ENCODE measurements around the gene PPP2R1A.
"Not testable (repeated sequence)": the region's sequence is repeated elsewhere in the genome, so short reads cannot be mapped to it uniquely, and the experiment has no call there.

PPP2R1A gene

DNA sequence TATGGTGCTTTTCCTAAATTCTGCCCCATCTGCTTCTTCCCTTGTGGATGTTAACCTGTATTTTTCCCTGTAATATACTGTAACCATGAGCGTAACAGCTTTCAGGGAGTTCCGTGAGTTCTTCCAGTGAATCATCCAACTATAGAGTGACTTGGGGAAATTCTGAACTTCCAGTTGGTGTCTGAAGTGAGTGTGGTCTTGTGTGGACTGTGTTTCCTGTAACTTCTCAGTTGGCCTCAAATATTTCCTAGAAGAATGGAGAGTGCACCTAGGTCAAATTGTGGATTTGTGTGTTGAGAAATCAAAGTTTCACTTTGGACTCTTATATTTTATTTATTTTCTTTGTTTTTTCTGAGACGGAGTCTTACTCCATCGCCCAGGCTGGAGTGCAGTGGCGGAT, 68.6 kb downstream of the PPP2R1A start:
- no peak overlapping the region for H3K4me3 ChIP-seq (ENCODE audit: low read depth in 1 of 2, low read length in 2 of 2)
- no peak overlapping the region for H3K27ac ChIP-seq (ENCODE audit: low read length)
- H3K36me3 ChIP-seq (ENCODE audit: control insufficient read depth in 1 of 2, insufficient read depth in 2 of 2, low read length in 2 of 2), result no peaks in the 10 kb centered on the region
- no peaks in the 10 kb centered on the region for H3K9me3 ChIP-seq (ENCODE audit: control insufficient read depth in 1 of 2, low read length in 2 of 2)
- H3K4me1 ChIP-seq (ENCODE audit: control insufficient read depth in 1 of 2, insufficient read depth in 2 of 2, low read length in 2 of 2), result no peaks in the 10 kb centered on the region
- no peaks in the 10 kb centered on the region for H3K27me3 ChIP-seq (ENCODE audit: low read depth, low read length)

DNA sequence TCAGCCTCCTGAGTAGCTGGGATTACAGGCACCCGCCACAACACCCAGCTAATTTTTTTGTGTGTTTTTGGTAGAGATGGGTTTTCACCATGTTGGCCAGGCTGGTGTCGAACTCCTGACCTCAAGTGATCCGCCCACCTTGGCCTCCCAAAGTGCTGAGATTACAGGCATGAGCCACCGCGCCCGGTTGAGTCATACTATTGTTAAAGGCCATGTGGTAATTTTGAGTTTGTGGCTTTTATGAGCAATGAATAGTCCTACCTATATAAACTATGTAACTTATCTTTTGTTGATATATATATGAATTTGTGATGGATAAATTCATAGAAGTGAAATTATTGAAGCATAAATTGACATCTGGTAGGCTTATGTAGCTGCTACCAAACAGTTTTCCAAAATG, 75.7 kb downstream of the PPP2R1A start:
- H3K4me3 ChIP-seq (ENCODE audit: low read depth in 1 of 2, low read length in 2 of 2); H3K4me1 ChIP-seq (ENCODE audit: control insufficient read depth in 1 of 2, insufficient read depth in 2 of 2, low read length in 2 of 2); H3K27me3 ChIP-seq (ENCODE audit: low read depth, low read length); H3K9me3 ChIP-seq (ENCODE audit: control insufficient read depth in 1 of 2, low read length in 2 of 2); H3K27ac ChIP-seq (ENCODE audit: low read length); H3K36me3 ChIP-seq (ENCODE audit: control insufficient read depth in 1 of 2, insufficient read depth in 2 of 2, low read length in 2 of 2): not testable (repeated sequence)

DNA sequence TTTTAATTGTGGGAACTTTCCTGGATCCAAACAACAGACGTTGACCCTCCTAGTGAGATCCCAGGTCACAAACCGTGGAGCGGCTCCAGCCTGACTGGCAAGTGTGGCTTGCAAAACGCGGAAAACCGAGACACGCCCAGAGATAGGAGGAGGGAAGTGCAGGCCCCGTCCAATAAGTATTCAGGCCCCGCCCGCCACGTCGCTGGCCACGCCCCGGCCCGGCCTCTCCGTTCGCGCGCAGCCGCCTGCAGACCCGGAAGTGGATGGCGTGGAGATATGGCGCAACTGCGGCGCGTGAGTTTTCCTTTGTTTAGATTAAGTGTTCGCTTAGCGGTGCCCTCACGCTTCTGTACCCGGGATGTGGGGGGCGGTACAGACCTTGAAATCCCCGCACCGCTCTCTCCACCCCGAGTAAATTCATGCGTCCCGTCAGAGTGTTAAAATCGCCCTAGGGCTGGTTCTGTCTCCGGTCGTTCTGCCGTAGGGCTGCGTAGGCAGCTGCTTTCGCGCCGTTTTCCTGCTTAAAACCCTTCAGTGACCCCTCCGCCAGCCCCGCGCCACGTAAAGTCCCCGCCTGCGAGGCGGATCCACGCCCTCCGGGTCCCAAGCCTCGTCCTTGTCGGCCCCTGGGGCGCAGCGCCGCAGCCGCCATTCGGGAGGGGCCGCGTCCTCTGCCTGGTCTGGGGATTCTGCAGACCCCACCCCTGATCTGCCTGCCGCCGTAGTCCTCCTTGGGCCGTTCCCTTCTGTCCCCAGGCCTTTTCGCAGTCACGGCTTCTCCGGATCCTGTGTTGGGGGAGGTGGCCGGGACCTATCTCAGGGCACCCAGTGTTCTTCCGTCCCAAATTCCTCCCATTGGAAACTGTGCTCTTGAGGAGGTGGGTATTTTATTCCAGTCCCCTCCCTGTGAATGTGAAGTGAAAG, 79.7 kb downstream of the PPP2R1A start, which contains the start of gene ZNF766:
Gene ZNF766 (plus strand): TSS at position 250 of the 924 bp plus-strand sequence. CDS start 27 bp downstream, at position 277.
- Histone ChIP-seq H3K9me3 (ENCODE audit: control insufficient read depth in 1 of 2, low read length in 2 of 2) (no peaks in the 10 kb centered on the region), H3K4me1 (ENCODE audit: control insufficient read depth in 1 of 2, insufficient read depth in 2 of 2, low read length in 2 of 2) (peaks cover 0 to 25% of the 10 kb centered on the region in 2 donors), H3K36me3 (ENCODE audit: control insufficient read depth in 1 of 2, insufficient read depth in 2 of 2, low read length in 2 of 2) (peaks cover 0 to 13% of the 10 kb centered on the region in 2 donors), H3K27me3 (ENCODE audit: low read depth, low read length) (no peaks in the 10 kb centered on the region), H3K4me3 (ENCODE audit: low read depth in 1 of 2, low read length in 2 of 2) (peak within 1 kb of the TSS; percentile 96 to 98), H3K27ac (ENCODE audit: low read length) (peak within 1 kb of the TSS; percentile 97)

DNA sequence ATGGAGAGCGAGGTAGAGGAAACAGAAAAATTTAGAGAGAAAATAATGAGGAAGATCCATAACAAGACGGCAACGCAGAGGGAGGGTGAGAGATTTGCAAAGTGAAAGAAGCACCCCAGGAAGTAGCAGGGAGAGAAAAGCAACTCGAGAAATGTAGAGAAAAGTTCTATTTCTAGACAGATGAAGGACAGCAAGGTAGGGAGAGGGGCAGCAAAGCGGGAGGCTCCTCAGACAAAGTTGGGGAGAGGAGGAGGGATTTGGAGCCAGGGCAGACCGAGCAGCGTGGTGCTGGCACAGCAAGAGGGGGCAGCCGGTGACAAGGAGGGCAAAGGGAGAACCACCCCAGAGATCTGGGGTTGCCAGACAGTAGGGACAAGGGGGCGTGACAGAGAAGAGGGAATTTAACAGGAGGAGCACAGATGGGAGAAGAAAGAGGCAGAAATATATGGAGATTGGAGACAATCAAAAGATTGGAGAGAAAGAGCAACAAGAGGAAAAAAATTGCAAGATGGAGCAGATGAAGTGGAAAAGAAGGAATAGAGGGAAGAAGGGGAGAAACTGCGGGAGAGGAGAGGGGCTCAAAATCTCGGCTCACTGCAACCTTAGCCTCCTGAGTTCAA, 80.5 kb downstream of the PPP2R1A start:
- peak overlapping the region; percentile 96 to 98 for H3K4me3 ChIP-seq (ENCODE audit: low read depth in 1 of 2, low read length in 2 of 2)
- H3K27ac ChIP-seq (ENCODE audit: low read length), result peak overlapping the region; percentile 97
- H3K4me1 ChIP-seq (ENCODE audit: control insufficient read depth in 1 of 2, insufficient read depth in 2 of 2, low read length in 2 of 2), result peaks cover 0 to 25% of the 10 kb centered on the region in 2 donors
- H3K27me3 ChIP-seq (ENCODE audit: low read depth, low read length), result no peaks in the 10 kb centered on the region
- no peaks in the 10 kb centered on the region for H3K9me3 ChIP-seq (ENCODE audit: control insufficient read depth in 1 of 2, low read length in 2 of 2)
- peaks cover 0 to 13% of the 10 kb centered on the region in 2 donors for H3K36me3 ChIP-seq (ENCODE audit: control insufficient read depth in 1 of 2, insufficient read depth in 2 of 2, low read length in 2 of 2)

DNA sequence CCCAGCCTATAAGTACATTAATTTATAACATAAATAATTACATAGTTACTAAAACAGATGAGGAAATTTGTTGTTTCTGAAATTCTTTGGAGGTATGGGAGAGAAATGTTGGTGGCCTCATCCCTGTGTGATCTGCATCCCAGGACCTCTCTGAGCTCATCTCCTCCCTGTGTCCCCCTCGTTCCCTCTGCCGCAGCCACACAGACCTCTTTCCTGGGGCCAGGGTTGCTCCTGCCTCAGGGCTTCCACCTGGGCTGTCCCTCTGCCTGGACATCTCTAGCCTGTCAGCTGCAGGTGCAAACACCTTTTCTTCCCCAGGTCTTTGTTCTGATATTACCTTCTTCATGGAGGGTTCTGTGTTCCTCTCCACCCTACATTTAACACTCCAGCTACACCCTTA, 83.4 kb downstream of the PPP2R1A start:
- Histone ChIP-seq H3K9me3 (ENCODE audit: control insufficient read depth in 1 of 2, low read length in 2 of 2) (no peaks in the 10 kb centered on the region), H3K27me3 (ENCODE audit: low read depth, low read length) (no peaks in the 10 kb centered on the region), H3K4me1 (ENCODE audit: control insufficient read depth in 1 of 2, insufficient read depth in 2 of 2, low read length in 2 of 2) (peaks cover 0 to 32% of the 10 kb centered on the region in 2 donors), H3K27ac (ENCODE audit: low read length) (no peak overlapping the region), H3K36me3 (ENCODE audit: control insufficient read depth in 1 of 2, insufficient read depth in 2 of 2, low read length in 2 of 2) (peaks cover 0 to 13% of the 10 kb centered on the region in 2 donors), H3K4me3 (ENCODE audit: low read depth in 1 of 2, low read length in 2 of 2) (no peak overlapping the region)

DNA sequence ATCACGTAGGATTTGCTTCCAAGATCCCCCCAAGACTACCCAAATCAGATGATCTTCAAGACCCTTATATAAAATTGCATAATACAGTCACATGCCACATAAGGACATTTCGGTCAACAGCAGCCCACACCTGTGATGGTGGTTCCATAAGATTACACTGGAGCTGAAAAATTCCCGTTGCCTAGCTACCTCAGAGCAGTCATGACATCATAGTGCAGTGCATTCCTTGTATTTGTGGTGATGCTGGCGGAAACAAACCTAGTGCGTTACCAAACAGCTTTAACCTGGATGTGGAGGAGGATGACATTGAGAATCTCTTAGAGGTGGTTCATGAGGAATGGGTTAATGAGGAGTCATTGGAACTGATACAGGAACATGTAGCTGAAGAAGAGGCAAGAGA, 84.3 kb downstream of the PPP2R1A start:
- peaks cover 0 to 13% of the 10 kb centered on the region in 2 donors for H3K36me3 ChIP-seq (ENCODE audit: control insufficient read depth in 1 of 2, insufficient read depth in 2 of 2, low read length in 2 of 2)
- H3K9me3 ChIP-seq (ENCODE audit: control insufficient read depth in 1 of 2, low read length in 2 of 2), result no peaks in the 10 kb centered on the region
- H3K4me1 ChIP-seq (ENCODE audit: control insufficient read depth in 1 of 2, insufficient read depth in 2 of 2, low read length in 2 of 2), result peaks cover 0 to 27% of the 10 kb centered on the region in 2 donors
- no peak overlapping the region for H3K4me3 ChIP-seq (ENCODE audit: low read depth in 1 of 2, low read length in 2 of 2)
- H3K27me3 ChIP-seq (ENCODE audit: low read depth, low read length), result no peaks in the 10 kb centered on the region
- no peak overlapping the region for H3K27ac ChIP-seq (ENCODE audit: low read length)

DNA sequence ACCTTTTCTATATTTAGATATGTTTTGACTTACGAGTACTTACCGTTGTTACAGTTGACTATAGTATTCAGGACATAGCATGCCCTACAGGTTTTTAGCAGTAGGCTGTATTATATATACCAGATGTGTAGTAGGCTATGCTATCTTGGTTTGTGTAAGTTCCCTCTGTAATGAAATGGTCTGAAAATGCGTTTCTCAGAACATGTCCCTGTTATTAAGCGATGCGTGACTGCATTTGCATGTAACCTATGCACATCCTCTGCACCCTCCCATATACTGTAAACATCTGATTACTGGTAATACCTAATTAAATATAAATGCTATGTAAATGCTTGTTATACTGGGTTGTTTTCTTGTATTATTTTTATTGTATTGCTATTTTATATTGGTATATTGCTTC, 86.1 kb downstream of the PPP2R1A start:
- no peak overlapping the region for H3K4me3 ChIP-seq (ENCODE audit: low read depth in 1 of 2, low read length in 2 of 2)
- H3K4me1 ChIP-seq (ENCODE audit: control insufficient read depth in 1 of 2, insufficient read depth in 2 of 2, low read length in 2 of 2), result peaks cover 0 to 19% of the 10 kb centered on the region in 2 donors
- no peaks in the 10 kb centered on the region for H3K9me3 ChIP-seq (ENCODE audit: control insufficient read depth in 1 of 2, low read length in 2 of 2)
- H3K27me3 ChIP-seq (ENCODE audit: low read depth, low read length), result no peaks in the 10 kb centered on the region
- peaks cover 0 to 7% of the 10 kb centered on the region in 2 donors for H3K36me3 ChIP-seq (ENCODE audit: control insufficient read depth in 1 of 2, insufficient read depth in 2 of 2, low read length in 2 of 2)
- no peak overlapping the region for H3K27ac ChIP-seq (ENCODE audit: low read length)

DNA sequence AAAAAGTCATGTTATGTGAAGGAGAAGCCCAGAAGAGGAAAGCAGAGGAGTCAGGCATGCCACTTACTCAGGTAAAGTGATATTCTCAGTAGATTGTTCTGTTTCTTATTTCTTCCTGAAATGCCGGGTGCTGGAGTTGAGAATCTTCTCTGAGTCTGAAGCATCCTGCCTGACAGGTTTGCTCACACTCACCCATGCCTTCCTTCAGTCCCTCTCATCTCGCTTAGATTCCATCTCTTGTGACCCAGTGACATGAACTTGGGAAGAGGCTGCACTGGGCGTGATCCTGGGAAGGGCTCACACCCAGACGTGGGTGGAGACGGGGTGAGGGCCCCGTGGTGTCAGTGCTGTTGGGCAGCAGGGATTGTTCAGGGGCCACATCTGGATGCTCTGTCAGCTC, 87.6 kb downstream of the PPP2R1A start:
- no peak overlapping the region for H3K27ac ChIP-seq (ENCODE audit: low read length)

More for the DNA sequence above, 87.6 kb downstream of the PPP2R1A start:
- peaks cover 0 to 13% of the 10 kb centered on the region in 2 donors for H3K4me1 ChIP-seq (ENCODE audit: control insufficient read depth in 1 of 2, insufficient read depth in 2 of 2, low read length in 2 of 2)
- H3K36me3 ChIP-seq (ENCODE audit: control insufficient read depth in 1 of 2, insufficient read depth in 2 of 2, low read length in 2 of 2), result peaks cover 0 to 13% of the 10 kb centered on the region in 2 donors
- H3K27me3 ChIP-seq (ENCODE audit: low read depth, low read length), result no peaks in the 10 kb centered on the region
- no peak overlapping the region for H3K4me3 ChIP-seq (ENCODE audit: low read depth in 1 of 2, low read length in 2 of 2)
- H3K9me3 ChIP-seq (ENCODE audit: control insufficient read depth in 1 of 2, low read length in 2 of 2), result no peaks in the 10 kb centered on the region
